NOMO-1 treated with DMSO at 0.1 percent for 48 hours (cell line): ENCODE measurements around the gene MDP1.

Source experiments
- DNase-seq: peaks from one replicate; lab custom pipeline; 2025; ENCODE audit not compliant: unreplicated experiment; lab: John Stamatoyannopoulos, UW

Gene MDP1

GRCh38 chr14:24215495-24216344 is at the start of gene MDP1:
Gene MDP1 (minus strand): TSS chr14:24216066. CDS start chr14:24215955, 111 bp downstream.
- DNase-seq, result peak; percentile 93

GRCh38 chr14:24264298-24264697 is 48.4 kb upstream of the MDP1 start:
- DNase-seq, result no peak

GRCh38 chr14:24263848-24264247 is 48.0 kb upstream of the MDP1 start:
- DNase-seq, result no peak

GRCh38 chr14:24262821-24263733 is 47.2 kb upstream of the MDP1 start, which contains the start of gene TGM1:
Gene TGM1 (minus strand): TSS chr14:24263177. CDS start chr14:24262352, 825 bp downstream.
- DNase-seq, result no peak

- no peak for DNase-seq
Measured at GRCh38 chr14:24261969-24262327, 46.1 kb upstream of the MDP1 start.

- DNase-seq, result no peak
Measured at GRCh38 chr14:24261256-24261968, 45.5 kb upstream of the MDP1 start.

GRCh38 chr14:24260780-24261157 is 44.9 kb upstream of the MDP1 start:
- no peak for DNase-seq

- DNase-seq, result no peak
Measured at GRCh38 chr14:24260026-24260779, 44.3 kb upstream of the MDP1 start.

- DNase-seq, result no peak
Measured at GRCh38 chr14:24259282-24260025, 43.6 kb upstream of the MDP1 start.

- DNase-seq, result no peak
Measured at GRCh38 chr14:24258548-24259265, 42.8 kb upstream of the MDP1 start.

GRCh38 chr14:24258119-24258518 is 42.3 kb upstream of the MDP1 start:
- DNase-seq, result no peak

GRCh38 chr14:24256960-24257359 is 41.1 kb upstream of the MDP1 start:
- no peak for DNase-seq

GRCh38 chr14:24255931-24256711 is 40.3 kb upstream of the MDP1 start:
- DNase-seq, result no peak

- DNase-seq, result no peak
Measured at GRCh38 chr14:24255438-24255837, 39.6 kb upstream of the MDP1 start.

GRCh38 chr14:24254630-24255392 is 38.9 kb upstream of the MDP1 start:
- DNase-seq, result no peak

GRCh38 chr14:24253936-24254335 is 38.1 kb upstream of the MDP1 start:
- DNase-seq, result no peak

GRCh38 chr14:24252289-24253124 is 36.6 kb upstream of the MDP1 start:
- no peak for DNase-seq
